KBM-7 (cell line): Measurements from ENCODE around the gene SCGN.
A peak's percentile ranks its signal among the peaks of the same experiment; 100 is the strongest.

ENCODE experiments used
- DNase-seq: peaks from one replicate; pipeline ENCODE4 v3.0.0-alpha.2; 2015
- in situ Hi-C: fragments of 300-500 bp; cut with MboI; formaldehyde crosslinking; loops from 2 replicates; pipeline ENCODE4 v1.14.3; 2020; ENCODE audit warnings: low sequenced_read_pairs, low pct_unique_long_range_greater_than_20kb, mixed read lengths

SCGN gene

GRCh38 chr6:25676775-25677174 lies 24.8 kb downstream of the SCGN start:
- no peak for DNase-seq
- in situ Hi-C loops: no loop called here

DNA sequence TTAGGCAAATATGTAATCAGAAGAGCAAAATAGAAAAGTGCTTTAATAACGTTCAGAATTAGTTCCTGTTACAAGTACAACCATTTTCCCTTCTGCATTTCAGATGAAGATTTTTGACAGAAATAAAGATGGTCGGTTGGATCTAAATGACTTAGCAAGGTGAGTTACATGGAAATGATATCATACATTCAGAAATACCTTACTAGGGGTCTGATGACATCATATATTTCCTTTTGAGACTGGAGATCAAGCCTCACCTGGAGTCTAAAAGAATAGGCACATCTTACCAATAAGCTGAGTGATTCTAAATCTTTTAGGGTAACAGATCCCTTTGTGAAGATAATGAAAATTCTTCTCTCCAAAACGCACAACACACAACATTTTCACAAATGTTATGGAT lies 29.8 kb downstream of the SCGN start:
- in situ Hi-C loops: no loop called here
- no peak for DNase-seq

- in situ Hi-C loops: no loop called here
- peak; percentile 26 for DNase-seq
Observed at GRCh38 chr6:25682324-25682723, 30.3 kb downstream of the SCGN start.

DNA sequence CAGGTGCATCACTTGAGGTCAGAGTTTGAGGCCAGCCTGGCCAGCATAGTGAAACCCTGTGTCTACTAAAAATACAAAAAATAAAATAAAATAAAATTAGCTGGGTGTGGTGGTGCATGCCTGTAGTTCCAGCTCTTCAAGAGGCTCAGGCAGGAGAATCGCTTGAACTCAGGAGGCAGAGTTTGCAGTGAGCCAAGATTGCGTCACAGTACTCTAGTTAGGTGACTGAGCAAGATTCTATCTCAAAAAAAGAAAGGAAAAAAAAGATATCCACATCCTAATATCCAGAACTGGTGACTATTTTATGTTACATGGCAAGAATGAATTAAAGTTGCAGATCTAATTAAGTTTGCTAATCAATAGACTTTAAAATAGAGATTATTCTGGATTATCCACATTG lies 32.5 kb downstream of the SCGN start:
- in situ Hi-C loops: no loop called here
- no peak for DNase-seq

- DNase-seq: no peak
- in situ Hi-C loops: no loop called here
Observed at GRCh38 chr6:25685251-25685650, 33.2 kb downstream of the SCGN start.

GRCh38 chr6:25685896-25686295 lies 33.9 kb downstream of the SCGN start:
- DNase-seq: no peak
- in situ Hi-C loops: no loop called here

- in situ Hi-C loops: no loop called here
- DNase-seq: no peak
Observed at GRCh38 chr6:25686856-25687255, 34.8 kb downstream of the SCGN start.

DNA sequence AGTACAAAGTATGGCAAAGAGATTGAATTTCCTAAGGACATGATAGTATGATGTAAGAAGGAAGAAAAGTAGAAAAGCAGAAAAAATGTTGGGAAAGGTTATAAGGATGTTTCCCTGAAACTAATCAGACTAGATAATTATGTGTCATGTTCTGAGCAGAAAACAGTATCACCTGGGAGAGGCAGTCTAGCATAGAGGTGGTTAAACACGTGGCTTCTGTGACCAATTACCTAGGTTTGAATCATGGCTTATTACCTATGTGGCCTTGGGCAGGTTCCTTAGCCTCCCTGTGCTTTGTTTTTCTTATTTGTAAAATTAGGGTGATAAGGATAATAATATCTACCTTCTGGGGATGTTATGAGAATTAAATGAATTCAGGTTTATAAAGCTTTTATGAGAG lies 38.0 kb downstream of the SCGN start:
- DNase-seq: no peak
- in situ Hi-C loops: no loop called here

- no peak for DNase-seq
- in situ Hi-C loops: no loop called here
Observed at GRCh38 chr6:25691894-25692293, 39.9 kb downstream of the SCGN start.

- no peak for DNase-seq
- in situ Hi-C loops: no loop called here
Observed at GRCh38 chr6:25692472-25692871, 40.5 kb downstream of the SCGN start.

- DNase-seq: no peak
- in situ Hi-C loops: no loop called here
Observed at GRCh38 chr6:25694366-25694765, 42.4 kb downstream of the SCGN start.

- no peak for DNase-seq
- in situ Hi-C loops: no loop called here
Observed at GRCh38 chr6:25695671-25696070, 43.7 kb downstream of the SCGN start.

- in situ Hi-C loops: no loop called here
- no peak for DNase-seq
Observed at GRCh38 chr6:25697537-25698340, 45.7 kb downstream of the SCGN start.

DNA sequence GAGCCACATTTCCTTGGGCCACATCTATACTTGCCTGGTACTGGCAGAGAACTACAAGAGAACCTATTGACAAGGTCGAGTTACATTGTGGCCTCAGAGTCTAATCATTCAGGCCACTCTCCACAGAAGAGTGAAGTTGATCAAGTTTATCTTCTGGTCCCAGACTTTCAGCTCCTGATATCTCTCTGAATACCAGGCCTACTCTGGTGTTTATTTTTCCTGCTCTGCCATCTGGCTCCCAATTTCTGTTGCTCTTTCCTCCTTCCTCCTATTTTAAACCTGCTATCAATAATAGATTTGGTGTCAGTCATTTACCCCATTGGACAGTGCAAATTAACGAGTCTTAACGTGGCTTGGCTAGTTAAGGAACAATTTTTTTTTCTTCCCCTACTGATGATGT lies 46.6 kb downstream of the SCGN start:
- in situ Hi-C loops: no loop called here
- DNase-seq: no peak

- in situ Hi-C loops: no loop called here
- no peak for DNase-seq
Observed at GRCh38 chr6:25699649-25700048, 47.6 kb downstream of the SCGN start.

DNA sequence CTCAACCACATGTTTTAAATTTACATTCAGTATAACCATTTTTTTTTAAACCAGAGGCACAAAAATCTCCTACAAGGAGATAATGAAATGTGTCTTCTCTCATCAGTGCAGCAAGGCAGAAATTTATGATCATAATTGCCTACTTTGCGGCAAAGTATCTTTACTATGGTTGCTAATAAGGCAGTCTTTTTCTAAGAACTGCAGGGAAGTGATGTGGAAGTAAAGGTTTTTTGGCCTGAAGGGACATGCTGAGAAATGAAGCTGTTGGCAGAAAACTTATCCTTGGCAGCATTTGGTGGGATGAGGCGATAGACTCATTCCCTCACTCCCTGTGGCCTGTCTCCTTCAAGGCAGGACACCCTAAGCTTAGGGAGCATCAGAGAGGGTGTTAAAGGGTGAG lies 48.7 kb downstream of the SCGN start:
- in situ Hi-C loops: no loop called here
- DNase-seq: no peak

DNA sequence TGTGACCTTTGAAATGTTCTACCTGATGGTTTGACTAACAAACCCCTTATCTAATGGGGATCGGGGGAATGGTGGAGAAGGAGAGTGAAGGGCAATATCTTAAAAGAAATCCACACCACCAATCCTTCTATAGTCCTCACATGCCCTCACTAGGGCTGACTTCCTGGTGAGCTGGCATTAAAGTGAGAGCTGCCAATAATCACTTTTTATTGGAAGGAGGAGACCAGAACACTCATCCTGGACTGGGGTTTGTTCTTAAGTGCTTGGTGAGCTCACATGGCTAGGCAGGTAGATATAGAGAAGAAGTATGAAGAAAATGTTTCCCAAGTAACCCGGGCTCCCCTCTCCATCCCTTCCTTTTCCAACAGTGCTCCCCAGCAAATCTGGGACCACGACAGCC lies 49.8 kb downstream of the SCGN start:
- DNase-seq: no peak
- in situ Hi-C loops: no loop called here

- DNase-seq: no peak
Observed at GRCh38 chr6:25703005-25703404, 51.0 kb downstream of the SCGN start.

DNA sequence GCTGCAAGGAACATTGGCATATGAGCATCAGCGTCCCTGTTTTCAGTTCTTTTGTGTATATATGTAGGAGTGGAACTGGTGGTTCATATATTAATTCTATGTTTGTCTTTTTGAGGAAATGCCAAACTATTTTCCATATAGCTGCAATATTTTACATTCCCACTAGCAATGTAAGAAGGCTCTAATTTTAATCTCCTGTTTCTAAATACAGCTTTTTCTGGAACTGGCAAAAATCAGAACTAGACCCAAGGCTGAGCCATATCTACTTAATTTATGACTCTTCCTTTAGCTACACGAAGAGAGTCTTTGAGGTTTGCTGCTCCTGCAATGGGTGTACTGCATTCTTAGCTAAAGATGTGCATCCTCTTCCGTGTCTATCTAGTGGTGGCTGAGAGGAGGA lies 52.0 kb downstream of the SCGN start:
- no peak for DNase-seq
- in situ Hi-C loops: no loop called here

More at GRCh38 chr6:25703005-25703404, 51.0 kb downstream of the SCGN start:
- in situ Hi-C loops: no loop called here

DNA sequence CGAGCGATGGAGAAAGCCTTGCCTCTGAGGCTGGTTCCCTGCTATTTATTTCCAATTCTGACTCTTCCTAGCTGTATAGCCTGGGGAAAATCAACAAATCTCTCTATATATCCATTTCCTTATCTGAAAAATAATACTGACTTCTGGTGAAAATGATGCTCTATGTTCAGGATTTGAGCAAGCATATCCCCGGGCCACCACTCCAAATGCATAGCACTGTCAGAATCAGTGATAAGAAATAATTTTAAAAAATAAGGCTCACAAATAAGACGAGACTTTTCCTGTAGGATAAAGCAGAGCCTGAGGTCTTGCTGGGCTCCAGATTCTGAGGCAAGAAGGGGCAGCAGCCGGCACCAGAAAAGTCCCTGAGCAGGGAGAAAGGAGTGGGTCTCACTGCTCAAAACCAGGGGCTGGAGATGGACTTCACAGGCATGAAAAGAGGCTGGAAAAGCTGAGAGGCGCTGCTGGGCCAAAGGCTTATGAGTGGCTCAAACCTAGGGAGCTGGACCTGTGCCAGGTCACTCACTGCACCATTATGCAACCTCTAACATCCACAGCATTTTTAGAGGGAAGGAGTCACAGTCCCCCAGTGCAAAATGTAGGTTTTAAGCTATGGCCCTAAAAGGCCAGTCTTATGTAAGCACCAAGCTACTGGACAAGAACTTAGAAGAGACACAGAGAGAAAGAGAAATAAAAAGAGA lies 54.4 kb downstream of the SCGN start:
- in situ Hi-C loops: no loop called here
- DNase-seq: no peak

DNA sequence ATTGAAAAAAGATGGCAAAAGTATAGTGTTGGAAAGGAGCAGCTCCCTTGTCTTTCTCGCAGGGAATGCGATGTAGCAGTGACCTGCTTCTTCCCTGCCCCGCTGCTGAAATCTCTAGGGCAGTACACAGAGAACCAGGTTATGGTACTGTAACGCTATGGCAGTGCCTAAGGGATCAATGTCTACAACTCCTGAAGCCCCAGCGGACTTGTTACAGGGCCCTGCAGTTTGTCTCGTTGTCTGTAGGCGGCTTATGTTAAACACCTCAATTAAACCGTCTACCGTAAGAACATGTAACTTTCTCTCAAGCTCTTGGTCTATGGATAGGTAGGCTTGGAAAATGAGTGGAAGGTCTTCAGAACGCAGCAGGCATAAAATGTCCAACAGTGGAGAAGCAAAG lies 57.7 kb downstream of the SCGN start:
- in situ Hi-C loops: no loop called here
- no peak for DNase-seq
